Thoracic aorta (tissue), 2 donors: ENCODE measurements around the gene SPEM1. TPM values are rescaled to one million over a fixed set of nuclear protein-coding genes. Genes with fewer than 3 reads are reported as not detected.

Source experiments
- ATAC-seq: fragments of 150-250 bp; one replicate; pipeline ENCODE4 v1.8.0; 2017; ENCODE audit warnings: low read depth; ENCODE audit not compliant: insufficient number of reproducible peaks, low FRiP score
- DNase-seq: peaks from one replicate; pipeline ENCODE4 v3.0.0-alpha.2; 2020; ENCODE audit warnings: low spot score
- H3K27ac ChIP-seq, 2 donors: fragments of 200-600 bp; sonication (generic); 1 replicate in 1 of 2; 2 replicates in 1 of 2; pipeline ENCODE4 v1.5.1; 2016; ENCODE audit warnings: mild to moderate bottlenecking in 2 of 2, moderate library complexity in 2 of 2
- H3K27me3 ChIP-seq: fragments of 200-600 bp; sonication (generic); replicated peaks from 2 replicates; pipeline ENCODE4 v1.6.0; 2016; ENCODE audit warnings: mild to moderate bottlenecking; ENCODE audit not compliant: insufficient read depth
- H3K36me3 ChIP-seq: fragments of 200-600 bp; sonication (generic); one replicate; pipeline ENCODE4 v1.5.1; 2016
- H3K4me1 ChIP-seq, 2 donors: fragments of 200-600 bp; sonication (generic); 1 replicate in 1 of 2; 2 replicates in 1 of 2; pipeline versions ENCODE4 v1.5.1 to v1.6.0; 2016; ENCODE audit warnings: low read depth in 2 of 2, mild to moderate bottlenecking in 1 of 2; ENCODE audit not compliant: control insufficient read depth in 1 of 2
- H3K4me3 ChIP-seq: fragments of 200-600 bp; sonication (generic); 2 replicates; pipeline ENCODE4 v1.5.1; 2016; ENCODE audit warnings: mild to moderate bottlenecking
- H3K9me3 ChIP-seq: fragments of 200-600 bp; sonication (generic); 2 replicates; pipeline ENCODE4 v1.5.1; 2016
- CTCF ChIP-seq: fragments of 200-600 bp; sonication (generic); IDR thresholded peaks from one replicate; pipeline ENCODE4 v1.5.1; 2019; ENCODE audit warnings: antibody characterized with exemption
- total RNA-seq, 2 donors: library from RNA; depleted of rRNA; stranded (reverse); fragments of >200 nt; gene quantifications; one replicate each; pipeline versions ENCODE4 v1.1.0 to v1.2.3, GENCODE V29; 2016

The SPEM1 gene
- total RNA-seq, 2 donors from 2014 or later: not detected

GRCh38 chr17:7460850-7461660 is 40.9 kb downstream of the SPEM1 start:
- DNase-seq: no peak
- Histone ChIP-seq H3K4me3 (no peak overlapping the region), H3K9me3 (no peaks in the 10 kb centered on the region), H3K27me3 (no peaks in the 10 kb centered on the region), H3K36me3 (peaks cover 37% of the 10 kb centered on the region), H3K27ac (no peak overlapping the region), H3K4me1 (peaks cover 0 to 16% of the 10 kb centered on the region in 2 donors)
- no peak for TF ChIP-seq CTCF
- no peak for ATAC-seq

- TF ChIP-seq CTCF: no peak
Measured at GRCh38 chr17:7462474-7463371, 42.6 kb downstream of the SPEM1 start.

GRCh38 chr17:7463372-7463846 is 43.3 kb downstream of the SPEM1 start:
- Histone ChIP-seq H3K27me3 (no peaks in the 10 kb centered on the region), H3K4me1 (peaks cover 6 to 22% of the 10 kb centered on the region in 2 donors), H3K4me3 (no peak overlapping the region), H3K9me3 (no peaks in the 10 kb centered on the region), H3K36me3 (peaks cover 37% of the 10 kb centered on the region), H3K27ac (no peak overlapping the region)
- no peak for DNase-seq
- TF ChIP-seq CTCF: no peak
- ATAC-seq: no peak

More at GRCh38 chr17:7462474-7463371, 42.6 kb downstream of the SPEM1 start:
- no peak for ATAC-seq
- H3K27me3 ChIP-seq: no peaks in the 10 kb centered on the region
- no peak for DNase-seq
- H3K4me1 ChIP-seq: peaks cover 6 to 21% of the 10 kb centered on the region in 2 donors
- H3K27ac ChIP-seq: no peak overlapping the region
- peaks cover 37% of the 10 kb centered on the region for H3K36me3 ChIP-seq
- no peak overlapping the region for H3K4me3 ChIP-seq
- no peaks in the 10 kb centered on the region for H3K9me3 ChIP-seq

- TF ChIP-seq CTCF: no peak
- peaks cover 37% of the 10 kb centered on the region for H3K36me3 ChIP-seq
- H3K4me1 ChIP-seq: peaks cover 6 to 22% of the 10 kb centered on the region in 2 donors
- DNase-seq (no peak), ATAC-seq (no peak)
- no peaks in the 10 kb centered on the region for H3K27me3 ChIP-seq
- no peaks in the 10 kb centered on the region for H3K9me3 ChIP-seq
- H3K4me3 ChIP-seq: no peak overlapping the region
- no peak overlapping the region for H3K27ac ChIP-seq
Measured at GRCh38 chr17:7464081-7464480, 44.0 kb downstream of the SPEM1 start.
